ENCODE measurements around the gene TBC1D9B. TPM values are rescaled to one million over a fixed set of nuclear protein-coding genes. Genes with fewer than 3 reads are reported as not detected.

TBC1D9B gene
- total and polyA plus RNA-seq, 8 donors, result 80.6 to 124 (median 97.0) TPM

GRCh38 chr5:179905161-179905560, 2.5 kb downstream of the TBC1D9B start:
- Histone ChIP-seq H3K36me3 (peaks cover 0 to 41% of the 10 kb centered on the region in 2 donors), H3K27me3 (no peaks in the 10 kb centered on the region), H3K4me3 (no peak overlapping the region), H3K27ac (no peak overlapping the region), H3K9me3 (no peaks in the 10 kb centered on the region), H3K4me1 (peaks cover 0 to 32% of the 10 kb centered on the region in 2 donors)
- intact Hi-C loops (cut with DNase I), result loop anchor here in 1 of 2 donors (10.0 kb wide), 1 partner anchor 140 kb away; no protein-coding TSS in a partner anchor
- DNase-seq, result no peak
- ATAC-seq, result no peak
- TF ChIP-seq, protein P1, sequence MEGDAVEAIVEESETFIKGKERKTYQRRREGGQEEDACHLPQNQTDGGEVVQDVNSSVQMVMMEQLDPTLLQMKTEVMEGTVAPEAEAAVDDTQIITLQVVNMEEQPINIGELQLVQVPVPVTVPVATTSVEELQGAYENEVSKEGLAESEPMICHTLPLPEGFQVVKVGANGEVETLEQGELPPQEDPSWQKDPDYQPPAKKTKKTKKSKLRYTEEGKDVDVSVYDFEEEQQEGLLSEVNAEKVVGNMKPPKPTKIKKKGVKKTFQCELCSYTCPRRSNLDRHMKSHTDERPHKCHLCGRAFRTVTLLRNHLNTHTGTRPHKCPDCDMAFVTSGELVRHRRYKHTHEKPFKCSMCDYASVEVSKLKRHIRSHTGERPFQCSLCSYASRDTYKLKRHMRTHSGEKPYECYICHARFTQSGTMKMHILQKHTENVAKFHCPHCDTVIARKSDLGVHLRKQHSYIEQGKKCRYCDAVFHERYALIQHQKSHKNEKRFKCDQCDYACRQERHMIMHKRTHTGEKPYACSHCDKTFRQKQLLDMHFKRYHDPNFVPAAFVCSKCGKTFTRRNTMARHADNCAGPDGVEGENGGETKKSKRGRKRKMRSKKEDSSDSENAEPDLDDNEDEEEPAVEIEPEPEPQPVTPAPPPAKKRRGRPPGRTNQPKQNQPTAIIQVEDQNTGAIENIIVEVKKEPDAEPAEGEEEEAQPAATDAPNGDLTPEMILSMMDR (IDR thresholded peaks at IDR 0.05), result no peak

- H3K27ac ChIP-seq, result no peak overlapping the region
- H3K9me3 ChIP-seq, result no peaks in the 10 kb centered on the region
- no peaks in the 10 kb centered on the region for H3K27me3 ChIP-seq
- no peak overlapping the region for H3K4me3 ChIP-seq
- ATAC-seq, result no peak
- H3K36me3 ChIP-seq, result peaks cover 0 to 47% of the 10 kb centered on the region in 2 donors
- H3K4me1 ChIP-seq, result peaks cover 0 to 32% of the 10 kb centered on the region in 2 donors
- TF ChIP-seq, protein P1 (IDR thresholded peaks at IDR 0.05), result no peak
- intact Hi-C loops (cut with DNase I), result loop anchor here in 1 of 2 donors (10.0 kb wide), 1 partner anchor 140 kb away; no protein-coding TSS in a partner anchor
- peak in 1 of 4 donors; percentile 73 for DNase-seq
Observed at GRCh38 chr5:179904463-179905160, 3.1 kb downstream of the TBC1D9B start.

- no peak for DNase-seq
- peaks cover 0 to 65% of the 10 kb centered on the region in 2 donors for H3K36me3 ChIP-seq
- intact Hi-C loops (cut with DNase I), result loop anchor here in 1 of 2 donors (10.0 kb wide), 1 partner anchor 138 kb away; no protein-coding TSS in a partner anchor
- no peak overlapping the region for H3K27ac ChIP-seq
- H3K4me3 ChIP-seq, result no peak overlapping the region
- no peaks in the 10 kb centered on the region for H3K27me3 ChIP-seq
- TF ChIP-seq, protein P1 (IDR thresholded peaks at IDR 0.05), result no peak
- no peak for ATAC-seq
- H3K9me3 ChIP-seq, result no peaks in the 10 kb centered on the region
- H3K4me1 ChIP-seq, result peaks cover 0 to 22% of the 10 kb centered on the region in 2 donors
Observed at GRCh38 chr5:179902763-179903158, 4.9 kb downstream of the TBC1D9B start.

DNA sequence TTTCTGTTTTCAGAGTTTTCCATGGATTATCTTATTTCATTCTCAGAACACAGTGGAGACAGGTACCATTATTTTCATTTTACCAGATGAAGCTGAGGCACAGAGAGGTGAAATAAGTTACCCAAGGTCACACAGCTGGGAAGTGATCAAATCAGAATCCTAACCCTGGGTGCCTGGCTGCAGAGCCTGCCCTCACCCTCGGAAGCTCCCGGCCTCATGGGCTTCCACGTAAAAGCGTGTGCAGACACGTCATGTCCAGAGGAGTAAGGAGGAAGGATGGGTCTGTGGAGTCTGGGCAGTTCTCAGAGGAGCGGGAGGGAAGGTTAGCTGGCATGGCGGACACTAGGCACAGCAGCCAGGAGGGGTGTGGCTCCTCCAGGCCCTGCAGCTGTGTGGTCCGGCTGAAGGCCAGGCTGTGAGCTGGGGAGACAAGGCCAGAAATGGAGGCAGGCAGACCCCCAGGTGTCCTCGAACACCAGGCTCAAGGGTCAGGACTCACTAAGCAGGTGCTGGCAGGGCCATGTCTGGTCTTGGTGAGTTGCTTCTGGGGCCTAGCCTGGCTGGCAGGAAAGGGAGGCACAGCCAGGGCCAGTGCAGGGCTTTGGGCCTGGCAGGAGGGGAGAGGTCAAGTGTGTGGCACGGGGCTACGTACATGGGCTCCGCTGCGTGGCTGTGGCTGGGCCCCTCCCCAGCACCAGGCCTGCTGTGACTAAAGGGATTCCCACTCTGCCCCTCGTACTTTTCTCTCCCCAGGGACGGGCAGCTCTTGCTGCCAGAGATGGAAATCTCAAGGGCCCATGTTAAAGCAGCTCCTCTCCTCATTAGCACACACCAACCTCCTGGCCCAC, 5.6 kb downstream of the TBC1D9B start:
- TF ChIP-seq, protein P1 (IDR thresholded peaks at IDR 0.05), result no peak
- Histone ChIP-seq H3K36me3 (peaks cover 0 to 71% of the 10 kb centered on the region in 2 donors), H3K4me1 (peaks cover 0 to 20% of the 10 kb centered on the region in 2 donors), H3K27me3 (no peaks in the 10 kb centered on the region), H3K4me3 (no peak overlapping the region), H3K27ac (no peak overlapping the region), H3K9me3 (no peaks in the 10 kb centered on the region)
- intact Hi-C loops (cut with DNase I), result loop anchor here in 1 of 2 donors (10.0 kb wide), 1 partner anchor 137 kb away; no protein-coding TSS in a partner anchor
- ATAC-seq, result no peak
- DNase-seq, result peak in 1 of 4 donors; percentile 47
